Trophoblast cell (in vitro differentiated cells and primary cell): ENCODE data around the gene CENPU.

Experiments used
- DNase-seq, 2 donors: peaks; one replicate each; pipeline ENCODE4 v3.0.0-alpha.2; 2016
- H2AFZ ChIP-seq: 2 replicates; pipeline ENCODE4 v1.6.1; 2013; ENCODE audit warnings: low read length, moderate library complexity, mild to moderate bottlenecking; ENCODE audit not compliant: insufficient read depth, poor library complexity
- H2AK5ac ChIP-seq: 2 replicates; pipeline ENCODE4 v1.6.1; 2013; ENCODE audit warnings: mild to moderate bottlenecking, low read length
- H2BK120ac ChIP-seq: 2 replicates; pipeline ENCODE4 v1.6.1; 2013; ENCODE audit warnings: low read length, mild to moderate bottlenecking, moderate library complexity; ENCODE audit not compliant: insufficient read depth, poor library complexity
- H2BK12ac ChIP-seq: 2 replicates; pipeline ENCODE4 v1.6.1; 2013; ENCODE audit warnings: mild to moderate bottlenecking, low read length, moderate library complexity
- H2BK5ac ChIP-seq: 2 replicates; pipeline ENCODE4 v1.6.1; 2013; ENCODE audit warnings: low read length, low read depth, moderate library complexity, mild to moderate bottlenecking; ENCODE audit not compliant: poor library complexity
- H3K14ac ChIP-seq: 2 replicates; pipeline ENCODE4 v1.6.1; 2013; ENCODE audit warnings: mild to moderate bottlenecking, low read length
- H3K18ac ChIP-seq: 2 replicates; pipeline ENCODE4 v1.6.1; 2013; ENCODE audit warnings: mild to moderate bottlenecking, low read length
- H3K23ac ChIP-seq: 2 replicates; pipeline ENCODE4 v1.6.1; 2013; ENCODE audit warnings: low read length
- H3K27ac ChIP-seq: 2 replicates; pipeline ENCODE4 v1.5.1; 2013; ENCODE audit warnings: low read depth, mild to moderate bottlenecking, inconsistent platforms, low read length, moderate library complexity
- H3K27me3 ChIP-seq: 2 replicates; pipeline ENCODE4 v1.6.1; 2013; ENCODE audit warnings: inconsistent platforms, mild to moderate bottlenecking, low read length, moderate library complexity; ENCODE audit not compliant: insufficient read depth
- H3K36me3 ChIP-seq, 2 experiments: 1 replicate in 1 of 2; 2 replicates in 1 of 2; pipeline ENCODE4 v1.6.1; 2013; ENCODE audit warnings: low read length in 2 of 2, mild to moderate bottlenecking in 2 of 2, moderate library complexity in 1 of 2; ENCODE audit not compliant: insufficient read depth in 2 of 2, control insufficient read depth in 1 of 2
- H3K4ac ChIP-seq: 2 replicates; pipeline ENCODE4 v1.6.1; 2013; ENCODE audit warnings: low read depth, mild to moderate bottlenecking, low read length, moderate library complexity
- H3K4me1 ChIP-seq, 2 experiments: 1 replicate in 1 of 2; 2 replicates in 1 of 2; pipeline ENCODE4 v1.6.1; 2013; ENCODE audit warnings: low read length in 2 of 2, mild to moderate bottlenecking in 2 of 2, moderate library complexity in 1 of 2; ENCODE audit not compliant: insufficient read depth in 2 of 2, control insufficient read depth in 1 of 2
- H3K4me2 ChIP-seq: 2 replicates; pipeline ENCODE4 v1.6.1; 2013; ENCODE audit warnings: inconsistent platforms, mild to moderate bottlenecking, low read length, moderate library complexity
- H3K4me3 ChIP-seq: 2 replicates; pipeline ENCODE4 v1.5.1; 2013; ENCODE audit warnings: mild to moderate bottlenecking, low read depth, low read length, inconsistent platforms
- H3K79me1 ChIP-seq: one replicate; pipeline ENCODE4 v1.6.1; 2013; ENCODE audit warnings: low read length
- H3K79me2 ChIP-seq: 2 replicates; pipeline ENCODE4 v1.6.1; 2013; ENCODE audit warnings: low read length, mild to moderate bottlenecking; ENCODE audit not compliant: control insufficient read depth, insufficient read depth, poor library complexity
- H3K9ac ChIP-seq: 2 replicates; pipeline ENCODE4 v1.6.1; 2013; ENCODE audit warnings: mild to moderate bottlenecking, low read length
- H3K9me3 ChIP-seq: 2 replicates; pipeline ENCODE4 v1.6.1; 2013; ENCODE audit warnings: low read depth, mild to moderate bottlenecking, control low read depth, inconsistent platforms, low read length; ENCODE audit not compliant: insufficient read depth
- H4K12ac ChIP-seq: 2 replicates; pipeline ENCODE4 v1.6.1; 2013; ENCODE audit warnings: low read depth, mild to moderate bottlenecking, low read length, moderate library complexity
- H4K8ac ChIP-seq: 2 replicates; pipeline ENCODE4 v1.6.1; 2013; ENCODE audit warnings: low read depth, mild to moderate bottlenecking, low read length, moderate library complexity
- H4K91ac ChIP-seq: one replicate; pipeline ENCODE4 v1.6.1; 2013; ENCODE audit warnings: low read depth, mild to moderate bottlenecking, low read length, moderate library complexity
- WGBS: extraction: QIAGEN DNeasy Blood & Tissue Kit; methylation state at CpG from one replicate; pipeline ENCODE4 v1.1.7; 2013; ENCODE audit warnings: missing lambda C conversion rate; ENCODE audit not compliant: insufficient read length, insufficient coverage; ENCODE audit errors: extremely low coverage; 5-methylcytosine and 5-hydroxymethylcytosine counted together

Gene CENPU

DNA sequence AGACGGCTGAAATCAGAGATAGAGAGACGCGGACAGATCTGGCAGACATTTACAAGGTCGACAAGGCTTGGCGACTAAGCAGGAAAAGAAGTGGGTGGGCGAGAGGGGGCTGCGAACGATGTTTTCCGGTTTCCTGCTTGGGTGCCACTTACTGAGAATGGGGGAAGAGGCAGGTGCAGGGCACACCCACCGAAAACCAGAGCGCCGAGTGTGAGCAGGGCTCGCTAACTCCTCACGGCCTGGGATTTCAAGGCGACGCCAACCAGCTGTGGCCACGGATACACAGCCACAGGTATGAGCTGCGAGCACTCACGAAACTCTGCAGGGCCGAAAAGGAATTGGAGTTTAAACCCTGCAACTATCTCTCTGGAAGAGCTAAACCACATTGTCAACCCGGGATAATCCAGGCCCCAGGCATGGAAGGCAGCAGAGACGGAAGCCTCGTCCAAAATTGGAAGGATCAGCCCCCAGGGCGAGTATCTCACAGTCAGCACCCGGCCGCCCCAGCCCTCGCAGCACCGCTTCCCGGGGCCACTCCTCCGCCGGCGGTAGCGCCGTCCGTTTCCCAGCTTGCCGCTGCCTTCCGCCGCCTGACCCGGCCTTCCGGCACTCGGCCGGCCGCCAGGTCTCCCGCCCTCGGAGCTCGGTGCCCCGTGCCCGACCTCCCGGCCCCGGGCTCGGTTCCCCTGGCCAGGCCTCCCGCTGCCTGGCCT, 85.4 kb downstream of the CENPU start:
- peak; percentile 40 to 70 for DNase-seq
- H3K14ac ChIP-seq: peak overlapping the region; percentile 97
- H3K18ac ChIP-seq: peak overlapping the region; percentile 91
- peak overlapping the region; percentile 59 for H2BK120ac ChIP-seq
- no peak overlapping the region for H3K23ac ChIP-seq
- no CpG with 5 or more reads among the region's 52 CpGs for WGBS
- peak overlapping the region; percentile 71 for H3K4me2 ChIP-seq
- H3K36me3 ChIP-seq: no peaks in the 10 kb centered on the region
- H3K4me1 ChIP-seq: peaks cover 8 to 9% of the 10 kb centered on the region in 2 experiments
- H2AFZ ChIP-seq: peak overlapping the region; percentile 61
- no peak overlapping the region for H2BK12ac ChIP-seq
- H3K9me3 ChIP-seq: no peaks in the 10 kb centered on the region
- no peaks in the 10 kb centered on the region for H3K27me3 ChIP-seq
- H2BK5ac ChIP-seq: peak overlapping the region; percentile 89
- H4K8ac ChIP-seq: peak overlapping the region; percentile 78
- H3K9ac ChIP-seq: peak overlapping the region; percentile 95
- H3K27ac ChIP-seq: peak overlapping the region; percentile 97
- H4K91ac ChIP-seq: peak overlapping the region; percentile 55
- peak overlapping the region; percentile 41 for H3K4ac ChIP-seq
- peaks cover 18% of the 10 kb centered on the region for H3K79me2 ChIP-seq
- H3K4me3 ChIP-seq: peak overlapping the region; percentile 95
- peaks cover 15% of the 10 kb centered on the region for H3K79me1 ChIP-seq
- H4K12ac ChIP-seq: peak overlapping the region; percentile 57
- H2AK5ac ChIP-seq: peak overlapping the region; percentile 65

DNA sequence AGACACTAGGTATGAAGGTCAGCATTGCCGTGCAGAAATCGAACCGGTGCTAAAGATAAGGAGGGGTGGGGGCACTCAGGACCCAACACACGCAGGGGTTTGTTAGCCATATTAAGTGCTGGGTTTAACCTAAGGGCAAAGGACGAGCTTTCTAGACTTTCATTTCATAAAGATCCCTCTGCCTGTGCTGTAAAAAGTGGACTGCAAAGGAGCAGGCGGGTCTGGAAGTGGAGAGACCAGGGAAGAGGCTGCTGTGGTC, 85.9 kb downstream of the CENPU start:
- WGBS: no CpG with 5 or more reads among the region's 6 CpGs
- peaks cover 8 to 9% of the 10 kb centered on the region in 2 experiments for H3K4me1 ChIP-seq

DNA sequence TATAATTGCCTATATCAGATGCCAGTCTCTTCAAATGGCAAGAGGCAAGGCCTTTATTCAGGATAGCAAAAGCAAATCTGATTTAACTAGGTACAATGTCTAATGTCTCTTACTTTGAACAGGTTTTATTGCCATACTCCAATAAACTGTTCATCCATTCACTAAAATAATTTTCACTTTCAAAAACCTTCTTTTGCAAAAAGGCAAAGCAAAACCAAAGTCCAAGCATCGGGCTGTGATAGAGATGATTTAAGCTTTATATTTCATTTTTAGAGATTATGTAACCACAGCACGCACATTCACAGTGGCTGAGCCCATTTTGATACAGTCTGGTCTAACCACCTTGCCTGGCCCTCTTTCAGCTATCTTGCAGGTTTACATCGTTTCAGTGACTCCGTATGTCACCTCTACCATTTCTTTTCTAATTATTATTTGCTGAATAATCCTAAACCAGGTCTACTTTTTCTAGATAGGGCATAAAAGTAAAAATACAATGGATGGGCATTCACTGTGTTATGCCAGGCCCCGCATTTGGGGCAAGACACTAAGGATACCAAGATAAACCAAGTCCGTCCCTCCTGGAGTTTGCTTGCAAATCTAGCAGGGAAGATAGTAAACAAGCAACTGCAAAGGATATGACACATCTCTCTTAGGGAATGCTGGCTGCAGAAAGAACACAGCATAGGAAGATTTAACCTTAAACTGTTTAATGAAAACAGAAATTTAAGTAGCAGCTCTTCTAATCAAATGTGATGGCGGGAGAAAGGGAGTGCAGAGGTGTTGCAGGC, 86.4 kb downstream of the CENPU start:
- no peak overlapping the region for H4K12ac ChIP-seq
- H3K14ac ChIP-seq: no peak overlapping the region
- no peak overlapping the region for H3K23ac ChIP-seq
- no peak overlapping the region for H2BK120ac ChIP-seq
- H3K36me3 ChIP-seq: no peaks in the 10 kb centered on the region
- H3K4me3 ChIP-seq: no peak overlapping the region
- H2AFZ ChIP-seq: no peak overlapping the region
- no CpG with 5 or more reads among the region's 7 CpGs for WGBS
- no peak overlapping the region for H2AK5ac ChIP-seq
- peaks cover 8 to 9% of the 10 kb centered on the region in 2 experiments for H3K4me1 ChIP-seq
- H3K9me3 ChIP-seq: no peaks in the 10 kb centered on the region
- no peak overlapping the region for H3K27ac ChIP-seq
- H2BK12ac ChIP-seq: no peak overlapping the region
- H4K91ac ChIP-seq: no peak overlapping the region
- H4K8ac ChIP-seq: no peak overlapping the region
- no peak overlapping the region for H2BK5ac ChIP-seq
- H3K18ac ChIP-seq: no peak overlapping the region
- no peak overlapping the region for H3K9ac ChIP-seq
- peaks cover 15% of the 10 kb centered on the region for H3K79me1 ChIP-seq
- H3K4ac ChIP-seq: peak overlapping the region; percentile 79
- DNase-seq: no peak
- peak overlapping the region; percentile 71 for H3K4me2 ChIP-seq
- peaks cover 19% of the 10 kb centered on the region for H3K79me2 ChIP-seq
- no peaks in the 10 kb centered on the region for H3K27me3 ChIP-seq

More for the DNA sequence above, 85.9 kb downstream of the CENPU start:
- no peak overlapping the region for H2BK120ac ChIP-seq
- no peak overlapping the region for H3K14ac ChIP-seq
- no peaks in the 10 kb centered on the region for H3K36me3 ChIP-seq
- no peaks in the 10 kb centered on the region for H3K9me3 ChIP-seq
- no peak overlapping the region for H3K4ac ChIP-seq
- H3K4me2 ChIP-seq: peak overlapping the region; percentile 71
- H3K23ac ChIP-seq: no peak overlapping the region
- no peak overlapping the region for H2AK5ac ChIP-seq
- H3K9ac ChIP-seq: no peak overlapping the region
- no peak overlapping the region for H4K12ac ChIP-seq
- H3K27me3 ChIP-seq: no peaks in the 10 kb centered on the region
- H3K4me3 ChIP-seq: peak overlapping the region; percentile 95
- peaks cover 15% of the 10 kb centered on the region for H3K79me1 ChIP-seq
- H3K27ac ChIP-seq: no peak overlapping the region
- H2AFZ ChIP-seq: peak overlapping the region; percentile 37
- H2BK12ac ChIP-seq: no peak overlapping the region
- H3K79me2 ChIP-seq: peaks cover 18% of the 10 kb centered on the region
- H4K91ac ChIP-seq: no peak overlapping the region
- no peak overlapping the region for H2BK5ac ChIP-seq
- peak in 1 of 2 donors; percentile 10 for DNase-seq
- peak overlapping the region; percentile 78 for H4K8ac ChIP-seq
- no peak overlapping the region for H3K18ac ChIP-seq

DNA sequence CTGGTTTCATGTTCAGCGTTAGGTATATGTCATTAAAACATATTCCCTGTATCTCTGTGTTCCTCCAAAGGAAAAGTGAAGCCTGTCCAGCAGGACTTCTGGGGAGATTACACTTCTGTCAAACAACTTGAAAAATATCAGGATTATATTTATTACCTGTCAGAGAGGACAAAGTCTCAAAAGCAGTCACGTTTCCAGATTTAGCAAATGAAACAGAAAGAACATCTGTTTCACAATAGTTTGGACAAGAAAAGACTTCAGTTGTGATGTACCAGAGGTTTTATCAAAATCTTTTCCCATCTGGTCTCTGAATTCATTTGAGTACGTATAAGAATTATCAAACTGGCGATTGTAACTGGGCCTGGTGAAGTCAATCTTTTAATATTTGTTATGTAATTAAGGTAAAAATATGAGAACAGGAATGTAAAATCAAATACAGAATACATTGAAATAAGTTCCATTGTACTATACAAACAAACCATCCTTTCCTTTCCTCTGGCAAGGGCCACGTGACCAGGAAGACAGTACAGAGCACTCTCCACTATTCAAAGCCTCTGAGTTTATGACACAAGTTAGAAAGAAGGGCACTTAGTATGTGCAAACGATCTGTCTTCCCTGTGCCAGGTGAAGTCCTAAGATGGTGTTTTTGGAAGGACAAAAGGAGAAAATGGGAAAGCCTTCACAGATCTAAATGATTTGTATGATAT, 87.8 kb downstream of the CENPU start:
- H3K4me3 ChIP-seq: no peak overlapping the region

More for the DNA sequence above, 87.8 kb downstream of the CENPU start:
- Histone ChIP-seq H3K27ac (no peak overlapping the region), H3K4me2 (no peak overlapping the region), H3K27me3 (no peaks in the 10 kb centered on the region), H3K79me1 (peaks cover 15% of the 10 kb centered on the region), H4K91ac (no peak overlapping the region), H3K4me1 (peaks cover 8 to 9% of the 10 kb centered on the region in 2 experiments), H2AFZ (no peak overlapping the region), H3K36me3 (no peaks in the 10 kb centered on the region), H4K12ac (no peak overlapping the region), H2BK12ac (no peak overlapping the region), H3K9ac (no peak overlapping the region), H4K8ac (no peak overlapping the region), H3K9me3 (no peaks in the 10 kb centered on the region), H2BK120ac (no peak overlapping the region), H3K18ac (no peak overlapping the region), H3K23ac (no peak overlapping the region), H3K4ac (no peak overlapping the region), H3K79me2 (peaks cover 20% of the 10 kb centered on the region), H2AK5ac (no peak overlapping the region), H3K14ac (no peak overlapping the region), H2BK5ac (no peak overlapping the region)
- WGBS: no CpG with 5 or more reads among the region's 6 CpGs
- no peak for DNase-seq
